ENCODE results near the gene CLEC18C.
"Not testable (repeated sequence)": the region's sequence is repeated elsewhere in the genome, so short reads cannot be mapped to it uniquely, and the experiment has no call there.

The CLEC18C gene

GRCh38 chr16:70173212-70173837, at the start of gene CLEC18C:
TSS of gene CLEC18C (plus strand) at chr16:70173787. CDS start at chr16:70174279, 492 bp downstream.
- not testable (repeated sequence) for DNase-seq

GRCh38 chr16:70123822-70124221, 49.8 kb upstream of the CLEC18C start:
- DNase-seq: not testable (repeated sequence)

GRCh38 chr16:70126226-70126625, 47.4 kb upstream of the CLEC18C start:
- DNase-seq: not testable (repeated sequence)

- DNase-seq: not testable (repeated sequence)
Measured at GRCh38 chr16:70127706-70128105, 45.9 kb upstream of the CLEC18C start.

GRCh38 chr16:70128844-70129243, 44.7 kb upstream of the CLEC18C start:
- DNase-seq: not testable (repeated sequence)

GRCh38 chr16:70135796-70136195, 37.8 kb upstream of the CLEC18C start:
- DNase-seq: not testable (repeated sequence)

- DNase-seq: not testable (repeated sequence)
Measured at GRCh38 chr16:70136595-70136994, 37.0 kb upstream of the CLEC18C start.

GRCh38 chr16:70142739-70143138, 30.8 kb upstream of the CLEC18C start:
- not testable (repeated sequence) for DNase-seq

GRCh38 chr16:70143231-70143895, 30.2 kb upstream of the CLEC18C start:
- DNase-seq: not testable (repeated sequence)

GRCh38 chr16:70147853-70148252, 25.7 kb upstream of the CLEC18C start:
- DNase-seq: not testable (repeated sequence)

GRCh38 chr16:70148453-70148852, 25.1 kb upstream of the CLEC18C start:
- not testable (repeated sequence) for DNase-seq

GRCh38 chr16:70149296-70149695, 24.3 kb upstream of the CLEC18C start:
- not testable (repeated sequence) for DNase-seq

GRCh38 chr16:70151391-70151790, 22.2 kb upstream of the CLEC18C start:
- no peak for DNase-seq

GRCh38 chr16:70151941-70152509, 21.6 kb upstream of the CLEC18C start:
- DNase-seq: no peak

- DNase-seq: no peak
Measured at GRCh38 chr16:70152578-70153302, 20.8 kb upstream of the CLEC18C start.

GRCh38 chr16:70154736-70155135, 18.9 kb upstream of the CLEC18C start:
- DNase-seq: not testable (repeated sequence)

- no peak for DNase-seq
Measured at GRCh38 chr16:70156207-70156978, 17.2 kb upstream of the CLEC18C start.

GRCh38 chr16:70157105-70157476, 16.5 kb upstream of the CLEC18C start:
- no peak for DNase-seq

- no peak for DNase-seq
Measured at GRCh38 chr16:70157477-70158260, 15.9 kb upstream of the CLEC18C start.

GRCh38 chr16:70158261-70158939, 15.2 kb upstream of the CLEC18C start:
- DNase-seq: no peak
